Trophoblast cell (in vitro differentiated cells and primary cell): ENCODE results near the gene L3MBTL3.

Experiments
- DNase-seq, 2 donors: peaks; one replicate each; pipeline ENCODE4 v3.0.0-alpha.2; 2016
- H2AFZ ChIP-seq: 2 replicates; pipeline ENCODE4 v1.6.1; 2013; ENCODE audit warnings: low read length, moderate library complexity, mild to moderate bottlenecking; ENCODE audit not compliant: insufficient read depth, poor library complexity
- H2AK5ac ChIP-seq: 2 replicates; pipeline ENCODE4 v1.6.1; 2013; ENCODE audit warnings: mild to moderate bottlenecking, low read length
- H2BK120ac ChIP-seq: 2 replicates; pipeline ENCODE4 v1.6.1; 2013; ENCODE audit warnings: low read length, mild to moderate bottlenecking, moderate library complexity; ENCODE audit not compliant: insufficient read depth, poor library complexity
- H2BK12ac ChIP-seq: 2 replicates; pipeline ENCODE4 v1.6.1; 2013; ENCODE audit warnings: mild to moderate bottlenecking, low read length, moderate library complexity
- H2BK5ac ChIP-seq: 2 replicates; pipeline ENCODE4 v1.6.1; 2013; ENCODE audit warnings: low read length, low read depth, moderate library complexity, mild to moderate bottlenecking; ENCODE audit not compliant: poor library complexity
- H3K14ac ChIP-seq: 2 replicates; pipeline ENCODE4 v1.6.1; 2013; ENCODE audit warnings: mild to moderate bottlenecking, low read length
- H3K18ac ChIP-seq: 2 replicates; pipeline ENCODE4 v1.6.1; 2013; ENCODE audit warnings: mild to moderate bottlenecking, low read length
- H3K23ac ChIP-seq: 2 replicates; pipeline ENCODE4 v1.6.1; 2013; ENCODE audit warnings: low read length
- H3K27ac ChIP-seq: 2 replicates; pipeline ENCODE4 v1.5.1; 2013; ENCODE audit warnings: low read depth, mild to moderate bottlenecking, inconsistent platforms, low read length, moderate library complexity
- H3K27me3 ChIP-seq: 2 replicates; pipeline ENCODE4 v1.6.1; 2013; ENCODE audit warnings: inconsistent platforms, mild to moderate bottlenecking, low read length, moderate library complexity; ENCODE audit not compliant: insufficient read depth
- H3K36me3 ChIP-seq, 2 experiments: 1 replicate in 1 of 2; 2 replicates in 1 of 2; pipeline ENCODE4 v1.6.1; 2013; ENCODE audit warnings: low read length in 2 of 2, mild to moderate bottlenecking in 2 of 2, moderate library complexity in 1 of 2; ENCODE audit not compliant: insufficient read depth in 2 of 2, control insufficient read depth in 1 of 2
- H3K4ac ChIP-seq: 2 replicates; pipeline ENCODE4 v1.6.1; 2013; ENCODE audit warnings: low read depth, mild to moderate bottlenecking, low read length, moderate library complexity
- H3K4me1 ChIP-seq, 2 experiments: 1 replicate in 1 of 2; 2 replicates in 1 of 2; pipeline ENCODE4 v1.6.1; 2013; ENCODE audit warnings: low read length in 2 of 2, mild to moderate bottlenecking in 2 of 2, moderate library complexity in 1 of 2; ENCODE audit not compliant: insufficient read depth in 2 of 2, control insufficient read depth in 1 of 2
- H3K4me2 ChIP-seq: 2 replicates; pipeline ENCODE4 v1.6.1; 2013; ENCODE audit warnings: inconsistent platforms, mild to moderate bottlenecking, low read length, moderate library complexity
- H3K4me3 ChIP-seq: 2 replicates; pipeline ENCODE4 v1.5.1; 2013; ENCODE audit warnings: mild to moderate bottlenecking, low read depth, low read length, inconsistent platforms
- H3K79me1 ChIP-seq: one replicate; pipeline ENCODE4 v1.6.1; 2013; ENCODE audit warnings: low read length
- H3K79me2 ChIP-seq: 2 replicates; pipeline ENCODE4 v1.6.1; 2013; ENCODE audit warnings: low read length, mild to moderate bottlenecking; ENCODE audit not compliant: control insufficient read depth, insufficient read depth, poor library complexity
- H3K9ac ChIP-seq: 2 replicates; pipeline ENCODE4 v1.6.1; 2013; ENCODE audit warnings: mild to moderate bottlenecking, low read length
- H3K9me3 ChIP-seq: 2 replicates; pipeline ENCODE4 v1.6.1; 2013; ENCODE audit warnings: low read depth, mild to moderate bottlenecking, control low read depth, inconsistent platforms, low read length; ENCODE audit not compliant: insufficient read depth
- H4K12ac ChIP-seq: 2 replicates; pipeline ENCODE4 v1.6.1; 2013; ENCODE audit warnings: low read depth, mild to moderate bottlenecking, low read length, moderate library complexity
- H4K8ac ChIP-seq: 2 replicates; pipeline ENCODE4 v1.6.1; 2013; ENCODE audit warnings: low read depth, mild to moderate bottlenecking, low read length, moderate library complexity
- H4K91ac ChIP-seq: one replicate; pipeline ENCODE4 v1.6.1; 2013; ENCODE audit warnings: low read depth, mild to moderate bottlenecking, low read length, moderate library complexity
- WGBS: extraction: QIAGEN DNeasy Blood & Tissue Kit; methylation state at CpG from one replicate; pipeline ENCODE4 v1.1.7; 2013; ENCODE audit warnings: missing lambda C conversion rate; ENCODE audit not compliant: insufficient read length, insufficient coverage; ENCODE audit errors: extremely low coverage; 5-methylcytosine and 5-hydroxymethylcytosine counted together

L3MBTL3 gene

GRCh38 chr6:130176378-130176777 is 158.0 kb downstream of the L3MBTL3 start:
- Histone ChIP-seq H3K27me3 (no peaks in the 10 kb centered on the region), H3K23ac (no peak overlapping the region), H3K18ac (no peak overlapping the region), H3K4me2 (no peak overlapping the region), H2AK5ac (no peak overlapping the region), H2BK5ac (no peak overlapping the region), H2BK120ac (no peak overlapping the region), H3K9me3 (no peaks in the 10 kb centered on the region), H3K4ac (no peak overlapping the region), H3K79me1 (no peaks in the 10 kb centered on the region), H4K8ac (no peak overlapping the region), H3K36me3 (no peaks in the 10 kb centered on the region), H2BK12ac (no peak overlapping the region), H3K14ac (no peak overlapping the region), H3K27ac (no peak overlapping the region), H3K9ac (no peak overlapping the region), H2AFZ (no peak overlapping the region), H3K79me2 (no peaks in the 10 kb centered on the region), H4K91ac (no peak overlapping the region), H3K4me3 (no peak overlapping the region), H4K12ac (no peak overlapping the region), H3K4me1 (peaks cover 0 to 10% of the 10 kb centered on the region in 2 experiments)
- WGBS, result no CpG with 5 or more reads among the region's 1 CpG
- DNase-seq, result no peak

- Histone ChIP-seq H3K14ac (no peak overlapping the region), H3K9me3 (no peaks in the 10 kb centered on the region), H2BK5ac (no peak overlapping the region), H2AFZ (no peak overlapping the region), H3K79me2 (no peaks in the 10 kb centered on the region), H3K9ac (no peak overlapping the region), H2BK12ac (no peak overlapping the region), H3K23ac (no peak overlapping the region), H4K91ac (no peak overlapping the region), H3K4me3 (no peak overlapping the region), H3K4me2 (no peak overlapping the region), H3K4ac (no peak overlapping the region), H2AK5ac (no peak overlapping the region), H3K18ac (no peak overlapping the region), H4K12ac (no peak overlapping the region), H4K8ac (no peak overlapping the region), H3K79me1 (no peaks in the 10 kb centered on the region), H3K4me1 (peaks cover 2 to 13% of the 10 kb centered on the region in 2 experiments), H3K27me3 (no peaks in the 10 kb centered on the region), H2BK120ac (no peak overlapping the region), H3K27ac (peak overlapping the region; percentile 72), H3K36me3 (no peaks in the 10 kb centered on the region)
- DNase-seq, result peak; percentile 68 to 82
- no CpG with 5 or more reads among the region's 1 CpG for WGBS
Observed at GRCh38 chr6:130178692-130179091, 160.3 kb downstream of the L3MBTL3 start.

DNA sequence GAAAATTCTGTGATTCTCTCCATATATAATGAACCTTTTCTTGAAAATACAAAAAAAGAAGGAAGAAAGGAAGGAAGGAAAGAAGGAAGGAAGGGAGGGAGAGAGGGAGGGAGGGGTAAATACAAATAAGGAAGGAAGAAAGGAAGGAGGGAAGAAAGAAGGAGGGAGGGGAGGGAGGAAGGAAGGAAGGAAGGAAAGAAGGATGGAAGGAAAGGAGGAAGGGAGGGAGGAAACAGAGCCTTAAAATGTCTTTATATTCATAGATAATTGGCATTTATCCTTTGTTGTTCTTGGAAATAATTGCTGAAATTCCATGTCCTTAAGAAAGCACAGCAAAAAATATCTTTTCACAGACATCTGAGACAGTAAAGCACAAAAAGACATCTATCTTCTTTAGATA is 164.1 kb downstream of the L3MBTL3 start:
- Histone ChIP-seq H2BK5ac (no peak overlapping the region), H2BK12ac (no peak overlapping the region), H3K79me1 (no peaks in the 10 kb centered on the region), H3K23ac (no peak overlapping the region), H3K27ac (no peak overlapping the region), H3K4me3 (no peak overlapping the region), H4K8ac (no peak overlapping the region), H3K9ac (no peak overlapping the region), H3K36me3 (no peaks in the 10 kb centered on the region), H3K79me2 (no peaks in the 10 kb centered on the region), H2BK120ac (no peak overlapping the region), H3K9me3 (no peaks in the 10 kb centered on the region), H3K4ac (no peak overlapping the region), H2AFZ (no peak overlapping the region), H4K12ac (no peak overlapping the region), H4K91ac (no peak overlapping the region), H3K14ac (no peak overlapping the region), H2AK5ac (no peak overlapping the region), H3K4me2 (no peak overlapping the region), H3K4me1 (peaks cover 4 to 15% of the 10 kb centered on the region in 2 experiments), H3K27me3 (no peaks in the 10 kb centered on the region), H3K18ac (no peak overlapping the region)
- no peak for DNase-seq

GRCh38 chr6:130183271-130184222 is 165.2 kb downstream of the L3MBTL3 start:
- Histone ChIP-seq H3K23ac (no peak overlapping the region), H2BK5ac (no peak overlapping the region), H3K4me2 (no peak overlapping the region), H3K4ac (no peak overlapping the region), H4K12ac (no peak overlapping the region), H3K18ac (no peak overlapping the region), H3K79me1 (no peaks in the 10 kb centered on the region), H3K79me2 (no peaks in the 10 kb centered on the region), H3K9me3 (no peaks in the 10 kb centered on the region), H2AFZ (no peak overlapping the region), H3K4me3 (no peak overlapping the region), H4K8ac (no peak overlapping the region), H4K91ac (no peak overlapping the region), H3K4me1 (peaks cover 4 to 7% of the 10 kb centered on the region in 2 experiments), H3K14ac (no peak overlapping the region), H3K27me3 (no peaks in the 10 kb centered on the region), H3K36me3 (no peaks in the 10 kb centered on the region), H2BK12ac (no peak overlapping the region), H2BK120ac (no peak overlapping the region), H3K9ac (no peak overlapping the region), H2AK5ac (no peak overlapping the region), H3K27ac (no peak overlapping the region)
- no CpG with 5 or more reads among the region's 9 CpGs for WGBS
- no peak for DNase-seq
